HepG2 (cell line): ENCODE measurements around the gene PDE8B. TPM values are rescaled to one million over a fixed set of nuclear protein-coding genes. Genes with fewer than 3 reads are reported as not detected.

Experiments
- CCAR2 ChIP-seq: fragments of 200-400 bp; formaldehyde crosslinking; optimal IDR thresholded peaks from 2 replicates; pipeline ENCODE3; 2018; ENCODE audit warnings: low read depth, mild to moderate bottlenecking, low read length, moderate library complexity
- HOXA7 ChIP-seq: sonication (generic); formaldehyde crosslinking; IDR thresholded peaks from 2 replicates; pipeline ENCODE4 v1.8.1; 2022; ENCODE audit warnings: mild to moderate bottlenecking, missing genetic modification reagents, moderate library complexity
- ZNF407 ChIP-seq: sonication (generic); formaldehyde crosslinking; IDR thresholded peaks from one replicate; pipeline ENCODE4 v1.5.1; 2020; ENCODE audit warnings: mild to moderate bottlenecking, missing genetic modification reagents; ENCODE audit errors: not compliant biosample characterization
- ZNF740 ChIP-seq: sonication (generic); formaldehyde crosslinking; IDR thresholded peaks from 2 replicates; pipeline ENCODE4 v1.4.0; 2020; ENCODE audit warnings: missing genetic modification reagents
- polyA plus RNA-seq, 8 experiments: library from polyadenylated mRNA; depleted of rRNA in 3 of 8; stranded (reverse) in 7 of 8; unstranded in 1 of 8; fragments of >200 nt; fragmentation: Illumina TruSeq in 4 of 8; extraction: Trizol in 4 of 8; gene quantifications; 2 replicates each; pipeline versions ENCODE4 v1.2.1 to v1.2.3, GENCODE V29; 2011 to 2016; ENCODE audit warnings: low read depth in 4 of 8, missing spikeins in 1 of 8, mixed read lengths in 1 of 8; ENCODE audit not compliant: insufficient read depth in 1 of 8
- total RNA-seq, 5 experiments: library from RNA; depleted of rRNA; stranded (reverse); fragments of >200 nt; fragmentation: Illumina TruSeq; extraction: Trizol; gene quantifications; 2 replicates each; pipeline ENCODE4 v1.2.3, GENCODE V29; 2016; ENCODE audit warnings: low read depth in 1 of 5
- TF ChIP-seq, protein P1 (sequence below): sonication (generic); formaldehyde crosslinking; IDR thresholded peaks from 2 replicates; pipeline ENCODE4 v1.5.0; 2020; ENCODE audit warnings: mild to moderate bottlenecking, missing genetic modification reagents

PDE8B gene
- total and polyA plus RNA-seq, 2 of the 13 experiments (the other 11 are each of a cell fraction or from before 2014, with no cell fraction given) = 0.07 TPM; not detected in 1

DNA sequence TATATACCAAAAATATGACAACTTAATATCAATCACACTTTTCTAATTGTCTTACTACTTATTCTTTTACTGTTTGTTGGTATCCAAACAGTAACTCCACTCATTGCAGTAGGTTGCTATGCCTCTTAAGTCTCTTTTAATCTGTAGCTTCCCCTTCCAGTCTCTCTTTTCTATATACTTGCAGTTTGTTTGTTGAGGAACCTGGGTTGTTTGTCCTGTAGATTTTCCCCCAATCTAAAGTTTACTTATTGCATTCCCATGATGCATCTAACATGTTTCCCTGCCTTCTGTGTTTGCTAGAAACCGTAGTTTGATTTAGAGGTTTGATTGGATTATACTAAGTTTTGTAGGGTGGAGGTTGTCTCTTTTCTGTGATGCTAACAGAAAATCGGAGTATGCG, 10.6 kb downstream of the PDE8B start (continued):
- TF ChIP-seq HOXA7 (no peak), ZNF740 (CRISPR knock-in tag) (no peak), ZNF407 (no peak), CCAR2 (no peak)
- TF ChIP-seq, protein P1, sequence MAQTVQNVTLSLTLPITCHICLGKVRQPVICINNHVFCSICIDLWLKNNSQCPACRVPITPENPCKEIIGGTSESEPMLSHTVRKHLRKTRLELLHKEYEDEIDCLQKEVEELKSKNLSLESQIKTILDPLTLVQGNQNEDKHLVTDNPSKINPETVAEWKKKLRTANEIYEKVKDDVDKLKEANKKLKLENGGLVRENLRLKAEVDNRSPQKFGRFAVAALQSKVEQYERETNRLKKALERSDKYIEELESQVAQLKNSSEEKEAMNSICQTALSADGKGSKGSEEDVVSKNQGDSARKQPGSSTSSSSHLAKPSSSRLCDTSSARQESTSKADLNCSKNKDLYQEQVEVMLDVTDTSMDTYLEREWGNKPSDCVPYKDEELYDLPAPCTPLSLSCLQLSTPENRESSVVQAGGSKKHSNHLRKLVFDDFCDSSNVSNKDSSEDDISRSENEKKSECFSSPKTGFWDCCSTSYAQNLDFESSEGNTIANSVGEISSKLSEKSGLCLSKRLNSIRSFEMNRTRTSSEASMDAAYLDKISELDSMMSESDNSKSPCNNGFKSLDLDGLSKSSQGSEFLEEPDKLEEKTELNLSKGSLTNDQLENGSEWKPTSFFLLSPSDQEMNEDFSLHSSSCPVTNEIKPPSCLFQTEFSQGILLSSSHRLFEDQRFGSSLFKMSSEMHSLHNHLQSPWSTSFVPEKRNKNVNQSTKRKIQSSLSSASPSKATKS (CRISPR knock-in tag) = no peak
